GM18526 (cell line): Measurements from ENCODE around the gene NGB.
A peak's percentile ranks its signal among the peaks of the same experiment; 100 is the strongest.

Experiments used
- POLR2A ChIP-seq: IDR thresholded peaks from 3 replicates; pipeline ENCODE4 v1.6.1; 2011; ENCODE audit not compliant: insufficient read length; ENCODE audit errors: extremely low read depth

The NGB gene, protein sequence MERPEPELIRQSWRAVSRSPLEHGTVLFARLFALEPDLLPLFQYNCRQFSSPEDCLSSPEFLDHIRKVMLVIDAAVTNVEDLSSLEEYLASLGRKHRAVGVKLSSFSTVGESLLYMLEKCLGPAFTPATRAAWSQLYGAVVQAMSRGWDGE

DNA sequence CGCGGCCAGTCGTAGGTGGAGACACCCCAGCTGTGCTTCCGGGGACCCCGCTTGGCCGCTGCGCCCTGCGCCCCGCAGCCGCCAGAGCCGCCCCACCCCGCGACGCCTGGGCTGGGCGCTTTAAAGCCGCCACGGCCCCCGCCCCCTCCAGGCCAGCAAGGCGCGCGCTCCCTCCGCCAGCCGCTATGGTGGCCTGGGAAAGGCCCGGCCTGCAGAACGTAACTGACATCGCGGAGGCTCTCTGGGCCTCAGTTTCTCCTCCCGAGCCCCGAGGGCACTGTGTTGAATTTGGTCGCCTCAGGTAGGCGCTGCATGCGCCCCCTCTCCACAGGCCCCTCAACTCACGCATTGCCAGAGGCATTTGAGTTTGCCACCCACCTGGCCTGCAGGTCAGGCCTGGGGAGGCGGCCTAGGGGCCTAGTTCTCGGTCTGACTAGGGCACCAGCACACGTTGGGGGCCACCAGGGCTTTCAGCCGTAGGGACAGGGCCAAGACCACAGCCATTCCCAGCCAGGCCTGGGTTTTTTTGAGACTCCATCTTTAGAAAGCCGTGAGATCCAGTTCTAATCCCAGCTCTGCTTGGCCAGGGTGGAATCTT, at the start of gene NGB:
TSS of gene NGB (minus strand) at position 94 of the 598 bp plus-strand sequence. CDS start 269 bp downstream, outside the sequence.
- TF ChIP-seq POLR2A = no peak

DNA sequence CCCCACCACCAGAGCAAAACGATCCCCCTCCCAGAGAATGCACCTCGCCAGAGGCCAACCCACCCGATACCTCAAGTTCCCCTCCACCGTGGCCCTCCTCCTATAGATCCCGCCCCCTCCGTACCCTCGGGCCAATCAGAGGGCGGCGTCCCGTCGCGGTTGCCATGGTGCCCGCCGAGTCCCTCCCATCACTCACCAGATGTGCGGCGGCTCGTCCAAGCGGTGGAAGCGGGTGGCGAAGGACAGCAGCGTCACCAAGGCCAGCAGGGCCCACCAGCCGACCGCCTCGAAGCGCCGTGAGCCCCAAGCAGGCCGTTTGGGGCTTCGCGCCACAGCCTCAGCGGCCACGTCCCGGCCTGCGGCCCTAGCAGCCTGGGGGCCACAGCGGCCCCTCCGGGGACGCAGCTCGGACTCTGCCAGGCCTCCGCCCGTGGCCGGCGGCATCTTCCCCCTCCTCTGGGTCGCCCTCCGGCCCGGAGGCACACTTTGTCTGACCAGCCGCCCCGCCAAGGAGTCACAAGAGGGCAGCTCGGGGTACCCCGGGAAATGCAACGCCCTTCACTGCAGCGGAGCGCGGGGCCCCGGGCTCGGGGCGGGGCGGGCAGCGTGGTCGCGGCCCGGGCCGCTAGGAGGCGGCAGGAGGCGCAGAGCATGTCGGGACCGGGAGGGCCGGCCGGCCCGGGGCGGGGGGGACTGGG, 49.4 kb upstream of the NGB start, which contains the start of gene POMT2:
TSS of gene POMT2 (minus strand) at position 646 of the 698 bp plus-strand sequence. CDS start at position 444, 202 bp downstream.
- TF ChIP-seq POLR2A = peak; percentile 9

DNA sequence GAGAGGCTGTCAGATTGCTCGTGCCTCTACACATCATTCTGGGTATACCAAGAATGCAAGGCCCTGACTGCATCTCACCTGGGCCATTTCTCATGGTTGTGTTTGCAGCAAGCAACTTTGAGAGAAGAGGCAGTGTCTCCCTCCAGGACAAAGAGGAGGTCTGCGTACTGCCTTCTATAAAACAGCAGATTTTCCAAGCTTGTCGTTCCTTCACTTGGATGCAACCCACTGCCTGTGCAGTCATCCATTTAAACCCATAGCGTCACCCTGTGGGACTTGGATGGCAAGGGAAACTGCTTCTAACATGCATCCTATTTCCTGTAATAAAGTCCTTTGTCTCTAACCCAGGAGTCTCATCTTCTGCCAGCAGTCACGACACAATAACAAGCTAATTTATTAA, 48.4 kb upstream of the NGB start:
- TF ChIP-seq POLR2A = no peak

DNA sequence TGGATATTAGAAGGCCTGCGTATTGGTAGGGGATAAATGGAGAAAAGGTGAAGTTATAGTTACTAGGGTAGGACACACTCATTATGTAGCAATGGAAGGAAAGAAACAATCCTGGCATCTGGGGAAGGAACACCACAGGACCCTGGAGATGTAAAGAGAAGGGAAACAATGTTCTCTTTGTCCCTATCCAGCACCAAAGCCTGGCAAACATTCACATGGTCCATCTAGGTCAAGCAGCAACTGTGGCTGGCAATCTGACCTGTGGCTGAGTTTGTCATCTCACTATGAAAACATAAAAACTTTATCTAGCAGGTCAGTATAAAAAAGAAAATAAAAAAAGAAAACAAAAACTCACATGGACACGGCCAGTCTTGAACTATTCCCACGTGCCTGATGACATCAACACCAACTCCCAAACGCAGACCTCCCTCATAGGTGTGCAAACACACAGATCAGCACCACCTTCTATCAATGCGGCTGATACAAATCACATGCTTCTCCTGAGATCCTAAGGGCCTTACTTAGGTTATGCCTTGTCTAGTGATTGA, 47.1 kb upstream of the NGB start:
- TF ChIP-seq POLR2A = no peak

DNA sequence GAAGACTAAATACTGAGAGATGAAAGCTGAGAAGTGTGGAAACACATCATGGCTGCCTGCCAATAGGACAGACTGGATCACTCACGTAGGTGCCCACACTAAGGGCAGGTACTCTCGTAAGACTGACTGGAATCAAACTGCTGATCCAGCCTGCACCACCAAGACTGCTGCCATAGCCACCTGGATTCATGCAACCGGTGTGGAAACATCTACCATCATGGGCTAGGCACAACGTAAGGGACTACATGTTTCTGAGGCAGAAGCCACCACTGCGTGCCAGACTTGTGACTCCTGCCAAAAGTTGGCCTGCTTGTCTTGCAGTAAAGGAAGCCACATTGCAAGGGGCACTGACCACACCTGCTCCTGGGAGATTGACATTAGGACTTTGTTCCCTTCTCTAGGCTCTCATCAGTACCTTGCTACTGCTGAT, 45.9 kb upstream of the NGB start:
- no peak for TF ChIP-seq POLR2A

DNA sequence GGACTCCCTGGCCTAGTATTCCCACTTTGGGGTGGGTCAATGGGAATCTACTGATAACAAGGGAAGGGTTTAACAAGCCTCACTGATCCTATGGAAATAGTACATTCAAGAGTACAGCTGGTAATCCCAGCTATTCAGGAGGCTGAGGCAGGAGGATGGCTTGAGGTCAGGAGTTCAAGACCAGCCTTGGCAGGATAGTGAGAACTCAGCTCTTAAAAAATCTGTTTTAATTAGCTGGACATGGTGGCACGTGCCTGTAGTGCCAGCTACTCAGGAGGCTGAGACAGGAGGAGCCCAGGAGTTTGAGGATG, 45.1 kb upstream of the NGB start:
- TF ChIP-seq POLR2A = no peak

DNA sequence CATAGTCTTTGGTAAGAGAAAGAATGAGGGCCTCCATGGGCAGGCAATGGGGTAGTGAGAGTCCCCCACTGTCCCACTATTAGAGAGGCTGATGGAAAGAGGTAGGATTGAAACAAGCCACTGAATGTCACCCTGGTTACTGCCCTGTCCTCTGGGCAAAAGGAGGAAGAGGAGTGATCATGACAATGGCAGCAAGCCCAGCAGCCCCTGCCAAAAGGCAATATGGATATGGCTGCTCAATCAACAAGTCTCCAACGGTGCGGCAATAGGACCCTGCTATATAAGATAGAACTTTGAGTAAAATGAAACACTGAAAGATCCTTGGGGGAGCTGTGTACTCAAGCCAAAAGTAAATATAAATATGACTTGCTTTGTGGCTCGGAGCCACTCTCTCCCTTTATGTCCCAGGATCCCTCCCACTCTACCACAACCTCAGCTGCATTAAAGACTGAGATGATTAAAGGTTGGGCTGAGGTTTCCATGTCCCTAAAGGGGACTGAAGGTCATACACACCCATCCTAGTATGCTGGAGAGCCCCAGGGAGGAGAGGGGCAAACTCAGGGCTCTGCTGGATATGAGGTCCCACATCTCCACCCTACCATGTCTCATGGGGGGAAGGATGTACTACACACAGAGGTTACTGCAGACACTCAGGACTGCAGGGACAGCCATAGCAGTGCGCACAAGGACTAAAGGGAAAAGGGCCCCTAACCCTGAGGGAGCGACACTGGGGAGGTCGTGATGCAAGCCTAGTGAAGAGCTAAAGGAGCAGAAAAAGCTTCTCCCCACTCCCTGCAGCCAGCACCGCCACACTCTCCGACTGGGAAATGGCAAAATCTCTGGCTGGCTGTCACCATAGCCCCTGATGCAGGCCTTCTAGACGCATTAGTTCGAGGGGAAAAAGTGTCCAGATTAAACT, 43.8 kb upstream of the NGB start:
- TF ChIP-seq POLR2A = no peak

DNA sequence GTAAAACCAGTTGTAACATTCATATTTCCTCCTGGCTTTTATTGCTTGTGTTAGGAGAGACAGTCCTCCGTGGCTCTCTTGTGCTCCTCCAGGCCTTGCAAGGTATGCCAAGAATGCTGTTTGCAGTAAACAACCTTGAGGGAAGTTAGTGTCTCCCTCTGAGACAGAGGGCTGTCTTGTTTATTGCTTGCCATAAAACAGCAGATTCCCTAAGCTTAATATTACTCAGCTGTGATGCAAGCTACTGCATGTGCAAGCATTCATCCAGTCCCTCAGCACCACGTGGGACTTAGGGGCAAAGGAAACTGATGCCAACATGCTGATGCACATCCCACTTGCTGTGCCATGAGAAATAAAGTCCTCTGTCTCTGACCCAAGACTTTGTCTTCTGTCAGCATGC, 43.0 kb upstream of the NGB start:
- no peak for TF ChIP-seq POLR2A

DNA sequence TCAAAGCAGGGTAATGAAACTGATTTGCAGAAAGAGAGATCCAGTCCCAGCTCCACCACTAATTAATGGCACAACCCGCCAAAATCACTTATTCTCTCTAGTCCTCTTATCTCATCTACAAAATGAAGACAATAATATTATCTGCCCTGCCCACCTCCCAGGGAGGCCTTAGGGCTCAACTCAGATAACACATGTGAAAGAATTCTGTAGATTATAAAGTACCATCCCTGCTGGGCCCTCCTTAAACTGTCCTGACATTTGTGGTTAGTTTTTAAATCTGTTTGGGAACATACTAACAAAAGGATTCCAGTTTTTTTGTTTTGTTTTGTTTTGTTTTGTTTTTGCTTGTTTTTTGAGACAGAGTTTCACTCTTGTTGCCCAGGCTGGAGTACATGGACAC, 42.4 kb upstream of the NGB start:
- no peak for TF ChIP-seq POLR2A

DNA sequence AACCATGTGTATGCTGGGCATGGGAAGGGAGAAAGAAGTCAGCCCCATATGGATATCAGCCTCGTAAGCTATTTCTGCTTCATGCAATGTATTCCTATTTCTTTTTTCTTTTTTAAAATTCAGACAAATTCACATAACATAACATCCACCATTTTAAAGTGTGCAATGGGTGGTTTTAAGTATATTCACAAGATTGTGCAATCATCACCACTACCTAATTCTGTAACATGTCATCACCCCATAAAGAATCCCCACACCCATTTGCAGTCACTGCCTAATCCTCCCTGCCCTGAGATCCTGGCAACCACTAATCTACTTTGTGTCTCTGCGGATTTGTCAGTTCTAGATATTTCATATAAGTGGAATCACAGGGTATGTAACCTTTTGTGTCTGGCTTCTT, 40.2 kb upstream of the NGB start:
- no peak for TF ChIP-seq POLR2A

DNA sequence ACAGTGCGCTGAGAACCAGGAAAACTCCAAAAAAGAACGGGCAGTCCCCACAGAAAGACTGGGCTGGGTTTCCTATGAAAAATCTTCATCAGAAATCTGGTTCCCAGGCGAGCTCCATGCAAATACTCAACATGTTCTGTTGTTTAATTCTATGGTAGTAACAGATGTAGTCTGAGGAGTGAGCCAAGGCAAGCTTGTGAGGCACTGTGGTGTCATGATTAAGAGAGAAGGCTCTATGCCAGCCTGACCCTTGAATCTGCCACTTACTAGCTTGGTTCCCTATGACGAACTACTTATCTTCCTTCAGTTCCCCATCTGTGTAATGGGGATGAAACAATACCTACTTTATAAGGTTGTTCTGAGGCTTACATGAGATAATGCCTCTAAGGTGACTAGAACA, 39.0 kb upstream of the NGB start:
- no peak for TF ChIP-seq POLR2A

DNA sequence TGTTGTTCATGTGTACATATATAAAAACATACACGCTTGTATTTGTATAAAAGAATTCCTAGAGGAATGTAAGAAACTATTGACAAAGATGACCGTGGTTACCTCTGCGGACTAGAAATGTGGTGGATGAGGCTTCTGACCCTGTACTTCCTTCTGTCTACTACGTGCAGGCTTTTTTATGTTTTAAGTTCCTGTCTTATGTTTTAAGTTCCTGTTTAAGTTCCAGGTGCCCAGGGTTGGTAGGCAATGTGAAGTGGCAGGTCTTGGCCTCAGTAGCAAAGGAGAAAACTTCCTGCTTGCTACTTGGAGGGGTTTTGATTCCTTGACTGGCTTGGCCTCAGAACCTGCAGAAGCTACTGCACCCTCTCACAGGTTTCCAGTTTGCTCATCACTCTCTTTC, 38.1 kb upstream of the NGB start:
- TF ChIP-seq POLR2A = no peak

DNA sequence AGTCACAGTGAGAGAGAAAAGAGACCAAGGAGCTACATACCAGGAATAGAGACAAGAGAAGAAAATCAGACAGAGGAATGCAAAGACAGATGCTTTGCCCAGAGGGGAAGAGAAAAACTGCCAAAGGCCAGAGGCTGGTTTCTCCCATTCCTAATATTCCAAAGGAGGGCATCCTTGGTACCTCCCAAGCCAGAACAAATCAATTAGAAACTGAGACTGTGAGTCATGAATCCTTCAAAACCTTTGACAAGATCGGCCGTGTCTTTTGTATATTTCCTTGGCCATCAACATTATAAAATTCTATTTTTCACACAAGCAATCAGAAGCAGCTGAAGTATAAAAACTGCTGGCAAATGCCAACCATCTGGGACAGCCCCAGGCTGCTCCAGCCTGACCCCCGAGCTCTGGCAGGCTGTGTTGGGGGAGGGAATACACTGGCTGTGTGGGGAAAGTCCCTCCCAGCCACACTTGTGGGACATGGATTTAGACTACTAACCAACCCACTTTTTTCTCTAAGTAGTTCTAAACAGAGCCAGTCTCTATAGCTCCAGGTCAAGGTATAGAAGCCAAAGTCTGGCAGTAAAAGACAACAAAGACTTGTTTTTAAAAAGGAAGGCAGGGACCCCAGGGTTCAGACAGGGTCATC, 36.0 kb upstream of the NGB start:
- no peak for TF ChIP-seq POLR2A

DNA sequence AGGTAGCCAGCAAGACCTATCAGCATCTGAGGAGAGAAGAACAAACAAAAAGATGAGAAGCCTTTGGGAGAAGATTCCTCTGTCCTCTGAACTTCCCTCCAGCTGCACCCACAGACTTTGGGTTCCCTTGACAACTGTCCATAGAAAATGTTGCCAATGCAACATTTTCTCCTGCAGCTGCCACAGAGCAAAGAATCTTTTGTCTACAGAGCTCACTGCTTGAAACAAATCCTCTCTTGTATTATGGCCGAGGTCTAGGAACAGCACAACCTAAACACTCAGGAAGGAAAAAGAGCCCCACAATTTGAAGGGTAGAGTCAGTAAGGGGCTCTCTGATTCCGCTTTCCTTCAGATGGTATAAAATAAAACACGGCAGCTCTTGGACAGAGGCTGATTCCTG, 35.4 kb upstream of the NGB start:
- no peak for TF ChIP-seq POLR2A

DNA sequence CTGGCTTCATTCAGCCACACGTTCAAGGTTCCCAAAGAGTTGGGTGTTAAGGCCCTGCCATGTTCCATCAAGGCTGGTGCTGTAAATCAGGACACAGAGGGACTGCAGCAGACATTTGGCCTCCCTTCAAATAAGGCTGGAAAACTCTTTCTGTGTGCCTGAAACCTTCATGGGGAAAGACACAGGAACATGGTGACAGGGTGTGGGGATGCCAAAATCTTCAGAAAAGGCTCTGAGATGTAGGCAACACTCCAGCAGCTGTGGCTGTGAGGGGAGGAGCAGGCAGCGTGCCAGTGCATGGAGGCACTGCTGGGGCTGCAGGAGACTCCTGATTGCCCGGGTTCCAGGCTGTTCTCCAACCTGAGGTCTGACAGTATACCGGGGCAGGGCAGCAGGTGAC, 34.7 kb upstream of the NGB start:
- TF ChIP-seq POLR2A = no peak
